Measurements from ENCODE around the gene NDST1. TPM values are rescaled to one million over a fixed set of nuclear protein-coding genes. Genes with fewer than 3 reads are reported as not detected.

NDST1 gene
- polyA plus RNA-seq, 1 experiment: 52.2 TPM

- ChIA-PET CTCF (no interaction called here), POLR2A (interaction anchor here (0.7 kb wide), 1 partner anchor 8 kb away, joined by 3 read pairs; no protein-coding TSS in a partner anchor)
- Histone ChIP-seq H3K9me3 (ENCODE audit: control insufficient read depth, insufficient read depth, low read length) (no peaks in the 10 kb centered on the region), H3K4me3 (ENCODE audit: low read depth, low read length) (no peak overlapping the region), H3K27me3 (ENCODE audit: control insufficient read depth, insufficient read depth, low read length) (no peaks in the 10 kb centered on the region), H3K27ac (ENCODE audit: low read depth, low read length) (no peak overlapping the region)
- TF ChIP-seq, protein P1, sequence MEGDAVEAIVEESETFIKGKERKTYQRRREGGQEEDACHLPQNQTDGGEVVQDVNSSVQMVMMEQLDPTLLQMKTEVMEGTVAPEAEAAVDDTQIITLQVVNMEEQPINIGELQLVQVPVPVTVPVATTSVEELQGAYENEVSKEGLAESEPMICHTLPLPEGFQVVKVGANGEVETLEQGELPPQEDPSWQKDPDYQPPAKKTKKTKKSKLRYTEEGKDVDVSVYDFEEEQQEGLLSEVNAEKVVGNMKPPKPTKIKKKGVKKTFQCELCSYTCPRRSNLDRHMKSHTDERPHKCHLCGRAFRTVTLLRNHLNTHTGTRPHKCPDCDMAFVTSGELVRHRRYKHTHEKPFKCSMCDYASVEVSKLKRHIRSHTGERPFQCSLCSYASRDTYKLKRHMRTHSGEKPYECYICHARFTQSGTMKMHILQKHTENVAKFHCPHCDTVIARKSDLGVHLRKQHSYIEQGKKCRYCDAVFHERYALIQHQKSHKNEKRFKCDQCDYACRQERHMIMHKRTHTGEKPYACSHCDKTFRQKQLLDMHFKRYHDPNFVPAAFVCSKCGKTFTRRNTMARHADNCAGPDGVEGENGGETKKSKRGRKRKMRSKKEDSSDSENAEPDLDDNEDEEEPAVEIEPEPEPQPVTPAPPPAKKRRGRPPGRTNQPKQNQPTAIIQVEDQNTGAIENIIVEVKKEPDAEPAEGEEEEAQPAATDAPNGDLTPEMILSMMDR (IDR thresholded peaks at IDR 0.05; ENCODE audit: low read depth, low read length): no peak
- no peak for DNase-seq (ENCODE audit: low read depth, low spot score)
These were observed 7.0 kb upstream of the NDST1 start for GRCh38 chr5:150500905-150501304.

DNA sequence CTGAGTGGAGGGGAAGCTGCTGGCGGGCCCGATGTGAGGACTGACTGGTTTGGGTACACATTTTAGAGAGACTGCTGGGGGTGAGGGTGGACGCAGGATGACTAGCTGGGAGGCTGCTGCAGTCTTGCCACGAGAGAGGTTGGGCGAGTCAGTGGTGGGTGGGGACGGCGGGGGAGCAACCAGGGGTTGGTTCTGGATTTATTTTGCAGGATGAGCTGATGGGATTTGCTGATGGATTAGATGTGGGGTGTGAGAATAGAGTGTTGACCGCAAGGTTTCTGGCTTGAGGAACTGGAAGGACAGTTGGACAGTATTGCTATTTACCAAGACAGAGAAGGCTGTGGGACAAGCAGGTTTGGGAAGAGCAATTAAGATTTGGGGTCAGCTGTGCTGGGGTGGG lies 5.8 kb upstream of the NDST1 start:
- TF ChIP-seq, protein P1 (IDR thresholded peaks at IDR 0.05; ENCODE audit: low read depth, low read length): no peak
- CTCF ChIA-PET: interaction anchor here (0.7 kb wide), 1 partner anchor 40 kb away, joined by 3 read pairs; no protein-coding TSS in a partner anchor
- DNase-seq (ENCODE audit: low read depth, low spot score): no peak
- no peak overlapping the region for H3K4me3 ChIP-seq (ENCODE audit: low read depth, low read length)
- H3K27ac ChIP-seq (ENCODE audit: low read depth, low read length): no peak overlapping the region
- POLR2A ChIA-PET: interaction anchor here (0.7 to 1.0 kb wide), 2 partner anchors 9 to 12 kb away, joined by 3 to 4 read pairs; no protein-coding TSS in a partner anchor
- no peaks in the 10 kb centered on the region for H3K9me3 ChIP-seq (ENCODE audit: control insufficient read depth, insufficient read depth, low read length)
- no peaks in the 10 kb centered on the region for H3K27me3 ChIP-seq (ENCODE audit: control insufficient read depth, insufficient read depth, low read length)

- CTCF ChIA-PET: interaction anchor here (0.7 kb wide), 1 partner anchor 39 kb away, joined by 3 read pairs; no protein-coding TSS in a partner anchor
- DNase-seq (ENCODE audit: low read depth, low spot score): no peak
- TF ChIP-seq, protein P1 (IDR thresholded peaks at IDR 0.05; ENCODE audit: low read depth, low read length): no peak
These were observed 5.1 kb upstream of the NDST1 start for GRCh38 chr5:150502847-150503246.

GRCh38 chr5:150503386-150503785 lies 4.5 kb upstream of the NDST1 start:
- H3K27me3 ChIP-seq (ENCODE audit: control insufficient read depth, insufficient read depth, low read length): no peaks in the 10 kb centered on the region
- H3K4me3 ChIP-seq (ENCODE audit: low read depth, low read length): no peak overlapping the region
- DNase-seq (ENCODE audit: low read depth, low spot score): no peak
- TF ChIP-seq, protein P1 (IDR thresholded peaks at IDR 0.05; ENCODE audit: low read depth, low read length): no peak
- no peak overlapping the region for H3K27ac ChIP-seq (ENCODE audit: low read depth, low read length)
- no peaks in the 10 kb centered on the region for H3K9me3 ChIP-seq (ENCODE audit: control insufficient read depth, insufficient read depth, low read length)
- POLR2A ChIA-PET: no interaction called here
- CTCF ChIA-PET: no interaction called here

More at GRCh38 chr5:150502847-150503246, 5.1 kb upstream of the NDST1 start:
- Histone ChIP-seq H3K9me3 (ENCODE audit: control insufficient read depth, insufficient read depth, low read length) (no peaks in the 10 kb centered on the region), H3K27ac (ENCODE audit: low read depth, low read length) (no peak overlapping the region), H3K4me3 (ENCODE audit: low read depth, low read length) (no peak overlapping the region), H3K27me3 (ENCODE audit: control insufficient read depth, insufficient read depth, low read length) (no peaks in the 10 kb centered on the region)
- POLR2A ChIA-PET: no interaction called here

- TF ChIP-seq, protein P1 (IDR thresholded peaks at IDR 0.05; ENCODE audit: low read depth, low read length): no peak
- ChIA-PET POLR2A (no interaction called here), CTCF (no interaction called here)
- no peak overlapping the region for H3K4me3 ChIP-seq (ENCODE audit: low read depth, low read length)
- no peaks in the 10 kb centered on the region for H3K27me3 ChIP-seq (ENCODE audit: control insufficient read depth, insufficient read depth, low read length)
- H3K9me3 ChIP-seq (ENCODE audit: control insufficient read depth, insufficient read depth, low read length): no peaks in the 10 kb centered on the region
- H3K27ac ChIP-seq (ENCODE audit: low read depth, low read length): no peak overlapping the region
- no peak for DNase-seq (ENCODE audit: low read depth, low spot score)
These were observed 3.8 kb upstream of the NDST1 start for GRCh38 chr5:150503977-150504620.
